Upper lobe of left lung (tissue), 4 donors: ENCODE data around the gene MAPKBP1.

Source experiments
- CTCF ChIP-seq, 6 experiments: fragments of 450-650 bp in 4 of 6; fragments of 200-600 bp in 2 of 6; sonication (generic) in 2 of 6; IDR thresholded peaks; one replicate each; pipeline ENCODE4 v1.5.1; 2016 to 2019; ENCODE audit warnings: antibody characterized with exemption in 6 of 6
- POLR2A ChIP-seq, 4 donors: fragments of 450-650 bp; IDR thresholded peaks; one replicate each; pipeline ENCODE4 v1.5.1; 2016 to 2017; ENCODE audit warnings: antibody characterized with exemption in 4 of 4, mild to moderate bottlenecking in 2 of 4
- POLR2AphosphoS5 ChIP-seq, 2 donors: sonication (generic); formaldehyde crosslinking; IDR thresholded peaks; one replicate each; pipeline ENCODE4 v1.5.1; 2017; ENCODE audit warnings: antibody characterized with exemption in 2 of 2

- no peak for TF ChIP-seq CTCF (IDR thresholded peaks at IDR 0.05)
- TF ChIP-seq POLR2AphosphoS5 (IDR thresholded peaks at IDR 0.05), result no peak
- TF ChIP-seq POLR2A (IDR thresholded peaks at IDR 0.05), result no peak
Observed at GRCh38 chr15:41844814-41845213, 70.5 kb downstream of the MAPKBP1 start.
